Activated naive CD4-positive, alpha-beta T cell treated with anti-CD3 and anti-CD28 coated beads for 36 hours (primary cell): Measurements from ENCODE around the gene HMGXB3. TPM values are rescaled to one million over a fixed set of nuclear protein-coding genes. Genes with fewer than 3 reads are reported as not detected.
A peak's percentile ranks its signal among the peaks of the same experiment; 100 is the strongest.

Experiments
- CTCF ChIA-PET: fragments of 350-600 bp; sonication (Branson Sonifier 250); formaldehyde crosslinking; loops from one replicate; lab custom pipeline; 2021; ENCODE audit warnings: antibody characterized with exemption; lab: Charles Lee
- DNase-seq: peaks from one replicate; pipeline ENCODE4 v3.0.0-alpha.2; 2020
- H3K27ac Mint-ChIP-seq: one replicate; pipeline ENCODE4 v1.8.0; 2021; ENCODE audit warnings: mild to moderate bottlenecking, mixed read lengths
- H3K27me3 Mint-ChIP-seq: one replicate; pipeline ENCODE4 v1.8.0; 2021; ENCODE audit warnings: low read depth, mixed read lengths
- H3K36me3 Mint-ChIP-seq: one replicate; pipeline ENCODE4 v1.8.0; 2021; ENCODE audit warnings: low read depth, mixed read lengths
- H3K4me1 Mint-ChIP-seq: one replicate; pipeline ENCODE4 v1.8.0; 2021; ENCODE audit warnings: low read depth, mixed read lengths
- H3K4me3 Mint-ChIP-seq: one replicate; pipeline ENCODE4 v1.8.0; 2021; ENCODE audit warnings: mild to moderate bottlenecking, moderate library complexity, mixed read lengths
- H3K9me3 Mint-ChIP-seq: one replicate; pipeline ENCODE4 v1.8.0; 2021; ENCODE audit warnings: mixed read lengths
- intact Hi-C: fragments of 100-400 bp; cut with micrococcal nuclease; formaldehyde crosslinking; loops from one replicate; pipeline ENCODE4 v1.15.1; 2023
- total RNA-seq, 2 experiments: library from RNA; stranded (reverse); gene quantifications; one replicate each; pipeline ENCODE4 v1.2.3, GENCODE V29; 2021

Gene HMGXB3
- total RNA-seq, 2 experiments from 2014 or later, result 24.3 to 26.8 TPM

- no peaks in the 10 kb centered on the region for H3K9me3 Mint-ChIP-seq
- peaks cover 34% of the 10 kb centered on the region for H3K4me1 Mint-ChIP-seq
- H3K27me3 Mint-ChIP-seq, result no peaks in the 10 kb centered on the region
- intact Hi-C loops, result no loop called here
- H3K27ac Mint-ChIP-seq, result no peak overlapping the region
- H3K36me3 Mint-ChIP-seq, result peaks cover 35% of the 10 kb centered on the region
- CTCF ChIA-PET, result interaction anchor here (0.6 kb wide), 1 partner anchor 25 kb away, joined by 3 read pairs; no protein-coding TSS in a partner anchor
- H3K4me3 Mint-ChIP-seq, result no peak overlapping the region
- DNase-seq, result no peak
Measured at GRCh38 chr5:150007050-150007449, 6.5 kb downstream of the HMGXB3 start.

- Mint-ChIP-seq H3K27ac (peak overlapping the region; percentile 8), H3K4me3 (no peak overlapping the region), H3K4me1 (peaks cover 16% of the 10 kb centered on the region), H3K36me3 (peaks cover 50% of the 10 kb centered on the region), H3K9me3 (no peaks in the 10 kb centered on the region), H3K27me3 (no peaks in the 10 kb centered on the region)
- DNase-seq, result no peak
- CTCF ChIA-PET, result interaction anchor here (0.5 to 0.6 kb wide), 2 partner anchors 36 to 37 kb away, joined by 5 to 6 read pairs; no protein-coding TSS in a partner anchor
- intact Hi-C loops, result no loop called here
Measured at GRCh38 chr5:150009671-150010387, 9.3 kb downstream of the HMGXB3 start.

DNA sequence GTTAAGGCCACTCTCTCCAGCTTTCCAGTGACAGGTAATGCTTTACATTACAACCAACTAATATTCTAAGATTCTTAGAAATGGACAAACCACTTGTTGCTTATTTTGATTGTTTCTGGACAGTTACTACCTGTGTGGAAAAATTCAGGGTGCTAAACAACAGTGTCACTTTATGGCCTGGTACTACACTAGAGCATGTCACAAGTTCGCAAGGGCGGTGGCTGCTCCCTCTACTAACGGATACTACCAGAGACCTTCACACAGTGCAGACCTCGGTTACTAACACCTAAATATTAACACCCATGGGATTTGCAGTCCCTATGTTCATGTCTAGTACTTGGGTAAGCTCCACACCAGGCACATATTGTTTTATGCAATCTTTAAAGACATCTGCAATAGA lies 13.4 kb downstream of the HMGXB3 start:
- no peaks in the 10 kb centered on the region for H3K27me3 Mint-ChIP-seq
- intact Hi-C loops, result no loop called here
- CTCF ChIA-PET, result interaction anchor here (1.1 kb wide), 1 partner anchor 114 kb away, joined by 3 read pairs; no protein-coding TSS in a partner anchor
- peaks cover 72% of the 10 kb centered on the region for H3K36me3 Mint-ChIP-seq
- no peaks in the 10 kb centered on the region for H3K9me3 Mint-ChIP-seq
- H3K27ac Mint-ChIP-seq, result no peak overlapping the region
- peaks cover 4% of the 10 kb centered on the region for H3K4me1 Mint-ChIP-seq
- DNase-seq, result no peak
- no peak overlapping the region for H3K4me3 Mint-ChIP-seq

- no peak overlapping the region for H3K27ac Mint-ChIP-seq
- H3K9me3 Mint-ChIP-seq, result no peaks in the 10 kb centered on the region
- no peak overlapping the region for H3K4me3 Mint-ChIP-seq
- DNase-seq, result no peak
- intact Hi-C loops, result no loop called here
- H3K36me3 Mint-ChIP-seq, result peaks cover 74% of the 10 kb centered on the region
- peaks cover 4% of the 10 kb centered on the region for H3K4me1 Mint-ChIP-seq
- no peaks in the 10 kb centered on the region for H3K27me3 Mint-ChIP-seq
- CTCF ChIA-PET, result interaction anchor here (0.6 to 1.1 kb wide), 2 partner anchors 114 to 441 kb away, joined by 3 read pairs; no protein-coding TSS in a partner anchor
Measured at GRCh38 chr5:150014456-150014855, 13.9 kb downstream of the HMGXB3 start.

GRCh38 chr5:150015415-150015814 lies 14.9 kb downstream of the HMGXB3 start:
- Mint-ChIP-seq H3K27ac (no peak overlapping the region), H3K9me3 (no peaks in the 10 kb centered on the region), H3K36me3 (peaks cover 71% of the 10 kb centered on the region), H3K4me3 (no peak overlapping the region), H3K27me3 (no peaks in the 10 kb centered on the region), H3K4me1 (peaks cover 6% of the 10 kb centered on the region)
- no peak for DNase-seq
- intact Hi-C loops, result no loop called here
- CTCF ChIA-PET, result no interaction called here

- CTCF ChIA-PET, result interaction anchor here (0.6 kb wide), 1 partner anchor 13 kb away, joined by 6 read pairs; no protein-coding TSS in a partner anchor
- intact Hi-C loops, result no loop called here
- peaks cover 66% of the 10 kb centered on the region for H3K36me3 Mint-ChIP-seq
- no peaks in the 10 kb centered on the region for H3K9me3 Mint-ChIP-seq
- H3K27ac Mint-ChIP-seq, result no peak overlapping the region
- peaks cover 7% of the 10 kb centered on the region for H3K4me1 Mint-ChIP-seq
- no peaks in the 10 kb centered on the region for H3K27me3 Mint-ChIP-seq
- no peak for DNase-seq
- no peak overlapping the region for H3K4me3 Mint-ChIP-seq
Measured at GRCh38 chr5:150016537-150016936, 16.0 kb downstream of the HMGXB3 start.

- Mint-ChIP-seq H3K27ac (no peak overlapping the region), H3K4me1 (peaks cover 15% of the 10 kb centered on the region), H3K36me3 (peaks cover 69% of the 10 kb centered on the region), H3K4me3 (no peak overlapping the region), H3K27me3 (no peaks in the 10 kb centered on the region), H3K9me3 (no peaks in the 10 kb centered on the region)
- CTCF ChIA-PET, result interaction anchor here (1.4 kb wide), 1 partner anchor 28 kb away, joined by 4 read pairs; no protein-coding TSS in a partner anchor
- DNase-seq, result no peak
- intact Hi-C loops, result no loop called here
Measured at GRCh38 chr5:150017226-150018005, 16.9 kb downstream of the HMGXB3 start.

GRCh38 chr5:150020249-150020648 lies 19.7 kb downstream of the HMGXB3 start:
- no peak overlapping the region for H3K4me3 Mint-ChIP-seq
- no peaks in the 10 kb centered on the region for H3K9me3 Mint-ChIP-seq
- intact Hi-C loops, result no loop called here
- peaks cover 15% of the 10 kb centered on the region for H3K4me1 Mint-ChIP-seq
- DNase-seq, result no peak
- CTCF ChIA-PET, result interaction anchor here (1.9 kb wide), 1 partner anchor 30 kb away, joined by 5 read pairs; no protein-coding TSS in a partner anchor
- H3K27me3 Mint-ChIP-seq, result no peaks in the 10 kb centered on the region
- peak overlapping the region; percentile 55 for H3K27ac Mint-ChIP-seq
- peaks cover 55% of the 10 kb centered on the region for H3K36me3 Mint-ChIP-seq

DNA sequence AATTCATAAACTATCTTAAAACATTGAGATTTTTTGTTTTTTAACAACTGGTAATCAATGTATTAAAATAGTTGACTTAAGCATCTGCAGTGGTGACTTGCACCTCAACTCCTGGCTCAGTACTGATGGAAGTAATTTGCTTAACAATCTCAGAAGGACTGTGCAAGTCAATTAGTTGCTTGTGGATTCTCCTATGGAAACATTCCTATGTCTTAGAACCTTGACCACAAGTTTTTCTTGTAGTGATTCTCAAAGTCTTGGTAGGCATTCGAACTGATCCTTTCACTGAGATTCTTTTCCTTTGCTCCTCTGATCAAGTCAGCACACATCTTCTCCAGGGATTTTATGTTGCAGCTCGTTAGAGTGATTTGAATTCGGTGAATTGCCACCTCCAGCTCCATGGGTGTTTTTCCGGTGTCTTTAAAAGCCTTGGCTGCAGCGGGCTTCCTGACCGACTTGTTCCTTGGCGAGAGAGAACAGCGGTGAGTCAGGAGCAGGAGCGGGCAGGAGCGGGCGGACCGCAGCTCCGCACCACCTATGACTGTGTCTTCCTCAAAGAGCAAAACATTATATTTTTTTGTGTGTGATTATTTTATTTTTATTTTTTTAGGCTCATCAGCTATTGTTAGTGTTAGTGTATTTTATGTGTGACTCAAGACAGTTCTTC lies 21.1 kb downstream of the HMGXB3 start:
- DNase-seq, result no peak
- H3K4me3 Mint-ChIP-seq, result no peak overlapping the region
- peak overlapping the region; percentile 5 for H3K27ac Mint-ChIP-seq
- intact Hi-C loops, result no loop called here
- CTCF ChIA-PET, result interaction anchor here (1.4 to 1.9 kb wide), 2 partner anchors 19 to 31 kb away, joined by 3 to 5 read pairs; no protein-coding TSS in a partner anchor
- H3K4me1 Mint-ChIP-seq, result peaks cover 15% of the 10 kb centered on the region
- peaks cover 47% of the 10 kb centered on the region for H3K36me3 Mint-ChIP-seq
- no peaks in the 10 kb centered on the region for H3K9me3 Mint-ChIP-seq
- H3K27me3 Mint-ChIP-seq, result no peaks in the 10 kb centered on the region

- H3K9me3 Mint-ChIP-seq, result no peaks in the 10 kb centered on the region
- no peak overlapping the region for H3K4me3 Mint-ChIP-seq
- H3K27ac Mint-ChIP-seq, result peak overlapping the region; percentile 5
- H3K36me3 Mint-ChIP-seq, result peaks cover 45% of the 10 kb centered on the region
- intact Hi-C loops, result no loop called here
- CTCF ChIA-PET, result interaction anchor here (0.6 to 1.9 kb wide), 3 partner anchors 10 to 97 kb away, joined by 3 to 5 read pairs (median 3); no protein-coding TSS in a partner anchor
- DNase-seq, result no peak
- H3K4me1 Mint-ChIP-seq, result peaks cover 15% of the 10 kb centered on the region
- no peaks in the 10 kb centered on the region for H3K27me3 Mint-ChIP-seq
Measured at GRCh38 chr5:150022158-150022531, 21.6 kb downstream of the HMGXB3 start.

- peaks cover 15% of the 10 kb centered on the region for H3K4me1 Mint-ChIP-seq
- H3K27me3 Mint-ChIP-seq, result no peaks in the 10 kb centered on the region
- CTCF ChIA-PET, result interaction anchor here (0.6 to 0.8 kb wide), 2 partner anchors 11 to 96 kb away, joined by 3 read pairs; no protein-coding TSS in a partner anchor
- no peak overlapping the region for H3K27ac Mint-ChIP-seq
- intact Hi-C loops, result no loop called here
- H3K4me3 Mint-ChIP-seq, result no peak overlapping the region
- H3K9me3 Mint-ChIP-seq, result no peaks in the 10 kb centered on the region
- H3K36me3 Mint-ChIP-seq, result peaks cover 41% of the 10 kb centered on the region
- no peak for DNase-seq
Measured at GRCh38 chr5:150022681-150023080, 22.1 kb downstream of the HMGXB3 start.

DNA sequence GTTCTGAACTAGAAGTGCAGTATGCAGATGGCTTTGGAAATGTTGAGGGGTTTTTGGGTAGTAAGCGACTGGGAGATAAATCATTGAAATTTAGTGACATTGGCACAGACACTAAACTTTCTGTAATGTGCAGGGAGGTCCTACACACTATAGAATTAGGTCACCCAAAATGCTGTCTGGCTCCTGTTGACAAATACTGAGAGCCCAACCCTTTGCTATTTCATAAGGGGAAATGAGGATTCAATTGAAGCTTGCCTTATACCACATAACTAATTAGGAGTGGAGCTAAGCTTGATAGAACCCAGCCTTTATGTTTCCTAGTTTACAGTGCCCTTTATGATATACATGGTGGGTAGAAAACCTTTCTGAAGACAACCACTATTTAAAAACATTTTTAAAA lies 22.6 kb downstream of the HMGXB3 start:
- Mint-ChIP-seq H3K36me3 (peaks cover 45% of the 10 kb centered on the region), H3K9me3 (no peaks in the 10 kb centered on the region), H3K4me1 (peaks cover 15% of the 10 kb centered on the region), H3K27ac (no peak overlapping the region), H3K4me3 (no peak overlapping the region), H3K27me3 (no peaks in the 10 kb centered on the region)
- CTCF ChIA-PET, result interaction anchor here (0.8 kb wide), 1 partner anchor 11 kb away, joined by 3 read pairs; no protein-coding TSS in a partner anchor
- intact Hi-C loops, result no loop called here
- DNase-seq, result no peak
